ENCODE results near the gene CHCHD6. TPM values are rescaled to one million over a fixed set of nuclear protein-coding genes. Genes with fewer than 3 reads are reported as not detected.

Gene CHCHD6
- total RNA-seq, 2 experiments from 2014 or later: 16.6 to 21.2 TPM

- intact Hi-C loops (cut with micrococcal nuclease): no loop called here
- ATAC-seq (no peak), DNase-seq (no peak)
- ChIA-PET CTCF (no interaction called here), POLR2A (no interaction called here)
- no peaks in the 10 kb centered on the region for H3K4me1 Mint-ChIP-seq (ENCODE audit: low read depth)
- H3K36me3 Mint-ChIP-seq (ENCODE audit: low read depth): no peaks in the 10 kb centered on the region
- no peaks in the 10 kb centered on the region for H3K9me3 Mint-ChIP-seq
- no peaks in the 10 kb centered on the region for H3K27me3 Mint-ChIP-seq
- H3K4me3 Mint-ChIP-seq: no peak overlapping the region
- H3K27ac Mint-ChIP-seq: no peak overlapping the region
- TF ChIP-seq CTCF (IDR thresholded peaks at IDR 0.05): no peak
Observed at GRCh38 chr3:126663257-126663656, 40.8 kb upstream of the CHCHD6 start.

- no peak overlapping the region for H3K27ac Mint-ChIP-seq
- H3K4me1 Mint-ChIP-seq (ENCODE audit: low read depth): no peaks in the 10 kb centered on the region
- no peak for TF ChIP-seq CTCF (IDR thresholded peaks at IDR 0.05)
- DNase-seq: no peak
- CTCF ChIA-PET: no interaction called here
- no peak overlapping the region for H3K4me3 Mint-ChIP-seq
- no peaks in the 10 kb centered on the region for H3K36me3 Mint-ChIP-seq (ENCODE audit: low read depth)
- intact Hi-C loops (cut with micrococcal nuclease): no loop called here
- no peak for ATAC-seq
- H3K9me3 Mint-ChIP-seq: no peaks in the 10 kb centered on the region
- POLR2A ChIA-PET: no interaction called here
- H3K27me3 Mint-ChIP-seq: no peaks in the 10 kb centered on the region
Observed at GRCh38 chr3:126663750-126664149, 40.3 kb upstream of the CHCHD6 start.

GRCh38 chr3:126664591-126665214 is 39.3 kb upstream of the CHCHD6 start:
- no peaks in the 10 kb centered on the region for H3K9me3 Mint-ChIP-seq
- no peaks in the 10 kb centered on the region for H3K36me3 Mint-ChIP-seq (ENCODE audit: low read depth)
- no peak overlapping the region for H3K27ac Mint-ChIP-seq
- DNase-seq: no peak
- TF ChIP-seq CTCF (IDR thresholded peaks at IDR 0.05): no peak
- H3K4me1 Mint-ChIP-seq (ENCODE audit: low read depth): no peaks in the 10 kb centered on the region
- ChIA-PET CTCF (no interaction called here), POLR2A (no interaction called here)
- H3K4me3 Mint-ChIP-seq: no peak overlapping the region
- no peak for ATAC-seq
- intact Hi-C loops (cut with micrococcal nuclease): no loop called here
- H3K27me3 Mint-ChIP-seq: no peaks in the 10 kb centered on the region

GRCh38 chr3:126665221-126665936 is 38.7 kb upstream of the CHCHD6 start:
- Mint-ChIP-seq H3K4me3 (no peak overlapping the region), H3K36me3 (ENCODE audit: low read depth) (no peaks in the 10 kb centered on the region), H3K27ac (no peak overlapping the region), H3K4me1 (ENCODE audit: low read depth) (no peaks in the 10 kb centered on the region), H3K27me3 (no peaks in the 10 kb centered on the region), H3K9me3 (no peaks in the 10 kb centered on the region)
- ATAC-seq (no peak), DNase-seq (no peak)
- no peak for TF ChIP-seq CTCF (IDR thresholded peaks at IDR 0.05)
- ChIA-PET CTCF (no interaction called here), POLR2A (no interaction called here)
- intact Hi-C loops (cut with micrococcal nuclease): no loop called here

GRCh38 chr3:126665959-126666657 is 37.9 kb upstream of the CHCHD6 start:
- Mint-ChIP-seq H3K27me3 (no peaks in the 10 kb centered on the region), H3K4me3 (no peak overlapping the region), H3K27ac (no peak overlapping the region), H3K4me1 (ENCODE audit: low read depth) (peaks cover 2% of the 10 kb centered on the region), H3K36me3 (ENCODE audit: low read depth) (no peaks in the 10 kb centered on the region), H3K9me3 (peaks cover 2% of the 10 kb centered on the region)
- ATAC-seq (no peak), DNase-seq (no peak)
- no peak for TF ChIP-seq CTCF (IDR thresholded peaks at IDR 0.05)
- ChIA-PET POLR2A (no interaction called here), CTCF (no interaction called here)
- intact Hi-C loops (cut with micrococcal nuclease): no loop called here

All from activated CD8-positive, alpha-beta T cell treated with anti-CD3 and anti-CD28 coated beads for 36 hours (primary cell).